IMR-90 (cell line): ENCODE data around the gene TGFBI. TPM values are rescaled to one million over a fixed set of nuclear protein-coding genes. Genes with fewer than 3 reads are reported as not detected.

Source experiments
- ATAC-seq: fragments of 200-7000 bp; cut with Tn5 transposase; 2 replicates; pipeline ENCODE4 v1.9.1; 2020; ENCODE audit warnings: low read depth, mild to moderate bottlenecking, moderate library complexity
- BruUV-seq: library from RNA; stranded (reverse); fragments of 400-500 nt; replicated peaks from 2 replicates; lab custom pipeline; 2021; lab: Mats Ljungman, UMichigan
- CTCF ChIA-PET: fragments of 300-600 bp; formaldehyde crosslinking; extraction: SDS; loops from one replicate; lab custom pipeline; 2021; ENCODE audit warnings: antibody characterized with exemption; lab: Yijun Ruan, JAX
- POLR2A ChIA-PET: fragments of 300-600 bp; sonication (Branson Sonifier 250); formaldehyde crosslinking; loops from one replicate; lab custom pipeline; 2022; ENCODE audit warnings: antibody characterized with exemption; ENCODE audit not compliant: unreplicated experiment; lab: Charles Lee
- DNase-seq: peaks from one replicate; pipeline ENCODE4 v3.0.0; 2013
- H2AFZ ChIP-seq: replicated peaks from 2 replicates; pipeline ENCODE3; 2013; ENCODE audit warnings: low read length, mild to moderate bottlenecking; ENCODE audit not compliant: poor library complexity
- H2AK5ac ChIP-seq: 2 replicates; pipeline ENCODE4 v1.6.1; 2013; ENCODE audit warnings: low read depth, low read length, inconsistent platforms
- H2AK9ac ChIP-seq: replicated peaks from 2 replicates; pipeline ENCODE3; 2013; ENCODE audit warnings: mild to moderate bottlenecking, low read depth, low read length, moderate library complexity; ENCODE audit not compliant: poor library complexity
- H2BK120ac ChIP-seq: 2 replicates; pipeline ENCODE4 v1.6.1; 2013; ENCODE audit warnings: low read depth, low read length, inconsistent platforms
- H2BK15ac ChIP-seq: 3 replicates; pipeline ENCODE4 v1.6.1; 2013; ENCODE audit warnings: low read depth, low read length, inconsistent platforms
- H2BK20ac ChIP-seq: 2 replicates; pipeline ENCODE4 v1.6.1; 2013; ENCODE audit warnings: low read depth, mild to moderate bottlenecking, inconsistent platforms, low read length, moderate library complexity
- H2BK5ac ChIP-seq: 2 replicates; pipeline ENCODE4 v1.6.1; 2013; ENCODE audit warnings: mild to moderate bottlenecking, low read depth, low read length, inconsistent platforms; ENCODE audit not compliant: poor library complexity, severe bottlenecking
- H3K14ac ChIP-seq: replicated peaks from 2 replicates; pipeline ENCODE4 v1.6.1; 2013; ENCODE audit warnings: low read depth, low read length, inconsistent platforms
- H3K18ac ChIP-seq: 2 replicates; pipeline ENCODE4 v1.6.1; 2013; ENCODE audit warnings: low read depth, low read length, control low read depth
- H3K23ac ChIP-seq: 2 replicates; pipeline ENCODE4 v1.6.1; 2013; ENCODE audit warnings: low read depth, low read length, inconsistent platforms
- H3K27ac ChIP-seq: 2 replicates; pipeline ENCODE4 v1.5.1; 2013; ENCODE audit warnings: mild to moderate bottlenecking, control low read depth, low read length; ENCODE audit not compliant: insufficient read depth
- H3K27me3 ChIP-seq: 2 replicates; pipeline ENCODE4 v1.6.1; 2013; ENCODE audit warnings: low read length; ENCODE audit not compliant: control insufficient read depth, insufficient read depth
- H3K36me3 ChIP-seq: 2 replicates; pipeline ENCODE4 v1.6.1; 2013; ENCODE audit warnings: low read length, mixed read lengths; ENCODE audit not compliant: control insufficient read depth, insufficient read depth
- H3K4ac ChIP-seq: 2 replicates; pipeline ENCODE4 v1.6.1; 2013; ENCODE audit warnings: low read depth, low read length, inconsistent platforms
- H3K4me1 ChIP-seq: 2 replicates; pipeline ENCODE4 v1.6.1; 2013; ENCODE audit warnings: low read length, mixed read lengths; ENCODE audit not compliant: control insufficient read depth, insufficient read depth
- H3K4me2 ChIP-seq: 2 replicates; pipeline ENCODE4 v1.6.1; 2013; ENCODE audit warnings: low read depth, mild to moderate bottlenecking, control low read depth, low read length, moderate library complexity
- H3K4me3 ChIP-seq: 2 replicates; pipeline ENCODE4 v1.5.1; 2013; ENCODE audit warnings: low read depth, mild to moderate bottlenecking, control low read depth, low read length, moderate library complexity; ENCODE audit not compliant: insufficient read depth
- H3K56ac ChIP-seq: 2 replicates; pipeline ENCODE4 v1.6.1; 2013; ENCODE audit warnings: low read length, inconsistent platforms; ENCODE audit not compliant: insufficient read depth; ENCODE audit errors: extremely low read depth
- H3K79me1 ChIP-seq, 2 experiments: 2 replicates each; pipeline ENCODE4 v1.6.1; 2013; ENCODE audit warnings: low read length in 2 of 2, inconsistent platforms in 1 of 2, low read depth in 1 of 2
- H3K9ac ChIP-seq: 2 replicates; pipeline ENCODE4 v1.6.1; 2013; ENCODE audit warnings: low read depth, low read length, control low read depth
- H3K9me1 ChIP-seq: 2 replicates; pipeline ENCODE4 v1.6.1; 2013; ENCODE audit warnings: low read length, inconsistent platforms; ENCODE audit not compliant: insufficient read depth
- H3K9me3 ChIP-seq: 2 replicates; pipeline ENCODE4 v1.6.1; 2013; ENCODE audit warnings: low read length; ENCODE audit not compliant: control insufficient read depth, insufficient read depth
- H4K20me1 ChIP-seq: 2 replicates; pipeline ENCODE4 v1.6.1; 2013; ENCODE audit warnings: low read length, inconsistent platforms; ENCODE audit not compliant: insufficient read depth
- H4K5ac ChIP-seq: 2 replicates; pipeline ENCODE4 v1.6.1; 2013; ENCODE audit warnings: mild to moderate bottlenecking, low read depth, low read length, control low read depth
- H4K8ac ChIP-seq, 2 experiments: 2 replicates each; pipeline ENCODE4 v1.6.1; 2013; ENCODE audit warnings: low read depth in 2 of 2, low read length in 2 of 2, control low read depth in 1 of 2, inconsistent platforms in 1 of 2
- H4K91ac ChIP-seq: 2 replicates; pipeline ENCODE4 v1.6.1; 2013; ENCODE audit warnings: low read depth, low read length, inconsistent platforms; ENCODE audit not compliant: insufficient read depth
- CEBPB ChIP-seq: IDR thresholded peaks from 2 replicates; pipeline ENCODE4 v1.6.1; 2012; ENCODE audit warnings: low read depth, low read length, improper control_type of control experiment
- FOS ChIP-seq: fragments of 150-350 bp; IDR thresholded peaks from 2 replicates; pipeline ENCODE4 v1.6.1; 2016; ENCODE audit warnings: low read depth, low read length
- WGBS, 2 experiments: methylation state at CpG; one replicate each; pipeline versions ENCODE4 v1.1.5 to v1.1.7; 2013; ENCODE audit warnings: missing lambda C conversion rate in 2 of 2; ENCODE audit not compliant: insufficient read length in 1 of 2; ENCODE audit errors: extremely low coverage in 2 of 2; 5-methylcytosine and 5-hydroxymethylcytosine counted together
- dilution Hi-C: fragments of 300-500 bp; cut with HindIII; formaldehyde crosslinking; loops from one replicate; pipeline ENCODE4 v1.14.3; 2018; ENCODE audit warnings: low sequenced_read_pairs; ENCODE audit not compliant: unreplicated experiment
- in situ Hi-C: fragments of 300-500 bp; cut with MboI; formaldehyde crosslinking; loops from 3 replicates; pipeline ENCODE4 v1.14.3; 2019; ENCODE audit warnings: low sequenced_read_pairs, inconsistent platforms, mixed read lengths
- intact Hi-C: fragments of 100-400 bp; cut with micrococcal nuclease; formaldehyde crosslinking; loops from 2 replicates; pipeline ENCODE4 v1.10.0; 2022
- polyA plus RNA-seq, 3 experiments: library from polyadenylated mRNA; depleted of rRNA; stranded (reverse); fragments of >200 nt; gene quantifications; 2 replicates each; pipeline ENCODE4 v1.2.3, GENCODE V29; 2012; ENCODE audit warnings: low replicate concordance in 1 of 3
- total RNA-seq: library from RNA; depleted of rRNA; stranded (reverse); fragments of >200 nt; gene quantifications from 2 replicates; pipeline ENCODE4 v1.2.3, GENCODE V29; 2012

TGFBI gene
- total and polyA plus RNA-seq, 2 of the 4 experiments (the other 2 are of a cell fraction) = 618 to 1,551 TPM

DNA sequence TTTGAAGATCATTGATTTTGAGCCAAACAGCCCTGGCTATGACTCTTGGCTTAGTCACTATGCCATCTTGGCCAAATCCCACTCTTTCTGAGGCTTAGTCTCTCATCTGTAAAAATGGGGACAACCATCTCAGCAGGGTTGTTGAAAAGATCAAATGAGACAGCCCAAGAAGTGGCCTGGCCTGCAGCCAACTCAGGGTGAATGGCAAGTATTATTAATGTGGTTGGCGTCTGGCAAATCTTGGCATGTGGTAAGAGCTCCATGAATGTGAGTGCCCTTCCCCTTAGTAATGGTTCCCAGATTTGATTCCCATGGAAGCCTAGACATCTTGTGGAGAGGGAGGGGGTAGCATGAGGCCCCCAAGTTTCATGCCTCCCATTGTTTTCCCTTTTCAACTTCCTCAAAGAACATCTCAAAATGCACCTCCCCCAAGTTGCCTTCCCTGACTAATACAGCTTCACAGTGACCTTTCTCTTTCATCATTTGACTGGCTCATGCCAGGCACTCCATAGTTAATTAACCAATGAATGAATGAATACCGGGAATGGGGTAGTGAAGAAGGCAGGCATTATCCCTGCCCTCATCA lies 11.8 kb upstream of the TGFBI start:
- Histone ChIP-seq H2BK120ac (peak overlapping the region; percentile 98), H3K27ac (peak overlapping the region; percentile 28), H3K4ac (peak overlapping the region; percentile 80), H2AFZ (no peak overlapping the region), H4K8ac (peak overlapping the region; percentile 57 to 70), H2BK15ac (peak overlapping the region; percentile 92), H3K27me3 (no peaks in the 10 kb centered on the region), H3K4me3 (no peak overlapping the region), H2BK20ac (peak overlapping the region; percentile 97), H3K56ac (0 out of 2 replicates have a peak overlapping the region, but pooled peaks have one; percentile 7), H3K23ac (peak overlapping the region; percentile 46), H3K79me1 (peaks cover 0 to 15% of the 10 kb centered on the region in 2 experiments; a peak in 2 of 4 replicates), H4K91ac (peak overlapping the region; percentile 80), H3K14ac (peak overlapping the region; percentile 93; the same call in 1 of the 2 replicates), H4K20me1 (no peaks in the 10 kb centered on the region), H2BK5ac (peak overlapping the region; percentile 29), H3K9me3 (no peaks in the 10 kb centered on the region), H3K9me1 (peaks cover 30% of the 10 kb centered on the region), H3K36me3 (no peaks in the 10 kb centered on the region), H3K18ac (peak overlapping the region; percentile 52), H3K4me1 (peaks cover 39% of the 10 kb centered on the region), H3K9ac (no peak overlapping the region), H2AK5ac (peak overlapping the region; percentile 25), H4K5ac (peak overlapping the region; percentile 19), H3K4me2 (peak overlapping the region; percentile 18; the same call in 1 of the 2 replicates), H2AK9ac (peak overlapping the region; percentile 48)
- CTCF ChIA-PET = no interaction called here
- DNase-seq (peak; percentile 74), ATAC-seq (no peak)
- intact Hi-C loops (loop anchor here (5.0 kb wide), 1 partner anchor 130 kb away; no protein-coding TSS in a partner anchor), dilution Hi-C loops (no loop called here), in situ Hi-C loops (no loop called here)
- POLR2A ChIA-PET = interaction anchor here (1.2 kb wide), 1 partner anchor 12 kb away, joined by 3 read pairs; the partner anchor contains the start of gene TGFBI
- no TSS peak for BruUV-seq
- no peak; the same call in 1 of the 2 replicates for TF ChIP-seq CEBPB
- TF ChIP-seq FOS = peak; percentile 58; the same call in 1 of the 2 replicates
- WGBS, 2 experiments = no CpG with 5 or more reads among the region's 2 CpGs
